ENCODE data around the gene PRR14L.
"Not testable (repeated sequence)": the region's sequence is repeated elsewhere in the genome, so short reads cannot be mapped to it uniquely, and the experiment has no call there.

PRR14L gene

GRCh38 chr22:31749636-31750364 lies at the start of gene PRR14L:
Gene PRR14L (minus strand): TSS chr22:31750132. CDS start chr22:31738860, 11,272 bp downstream.
- TF ChIP-seq CTCF (IDR thresholded peaks at IDR 0.05; ENCODE audit: control insufficient read depth, insufficient read depth, low read depth, low read length, missing control alignments): no peak
- peak within 1 kb of the TSS; percentile 94 for H3K4me3 ChIP-seq (ENCODE audit: control insufficient read depth, low read depth, low read length)
- peak; percentile 50 for DNase-seq (ENCODE audit: low read depth)

- not testable (repeated sequence) for DNase-seq (ENCODE audit: low read depth); H3K4me3 ChIP-seq (ENCODE audit: control insufficient read depth, low read depth, low read length)
Measured at GRCh38 chr22:31799358-31799757, 49.4 kb upstream of the PRR14L start.

- DNase-seq (ENCODE audit: low read depth): no peak
- no peak for TF ChIP-seq CTCF (IDR thresholded peaks at IDR 0.05; ENCODE audit: control insufficient read depth, insufficient read depth, low read depth, low read length, missing control alignments)
- no peak overlapping the region for H3K4me3 ChIP-seq (ENCODE audit: control insufficient read depth, low read depth, low read length)
Measured at GRCh38 chr22:31790240-31790639, 40.3 kb upstream of the PRR14L start.

GRCh38 chr22:31789803-31790202 lies 39.9 kb upstream of the PRR14L start:
- no peak for TF ChIP-seq CTCF (IDR thresholded peaks at IDR 0.05; ENCODE audit: control insufficient read depth, insufficient read depth, low read depth, low read length, missing control alignments)
- DNase-seq (ENCODE audit: low read depth): no peak
- H3K4me3 ChIP-seq (ENCODE audit: control insufficient read depth, low read depth, low read length): no peak overlapping the region

- no peak overlapping the region for H3K4me3 ChIP-seq (ENCODE audit: control insufficient read depth, low read depth, low read length)
- TF ChIP-seq CTCF (IDR thresholded peaks at IDR 0.05; ENCODE audit: control insufficient read depth, insufficient read depth, low read depth, low read length, missing control alignments): no peak
- no peak for DNase-seq (ENCODE audit: low read depth)
Measured at GRCh38 chr22:31776231-31776630, 26.3 kb upstream of the PRR14L start.

- TF ChIP-seq CTCF (IDR thresholded peaks at IDR 0.05; ENCODE audit: control insufficient read depth, insufficient read depth, low read depth, low read length, missing control alignments): no peak
- no peak overlapping the region for H3K4me3 ChIP-seq (ENCODE audit: control insufficient read depth, low read depth, low read length)
- no peak for DNase-seq (ENCODE audit: low read depth)
Measured at GRCh38 chr22:31773416-31773815, 23.5 kb upstream of the PRR14L start.

- no peak for TF ChIP-seq CTCF (IDR thresholded peaks at IDR 0.05; ENCODE audit: control insufficient read depth, insufficient read depth, low read depth, low read length, missing control alignments)
- no peak for DNase-seq (ENCODE audit: low read depth)
- no peak overlapping the region for H3K4me3 ChIP-seq (ENCODE audit: control insufficient read depth, low read depth, low read length)
Measured at GRCh38 chr22:31768422-31769059, 18.6 kb upstream of the PRR14L start.

Data from AG09309 (cell line).